ENCODE measurements around the gene OR6B1.
"Not testable (repeated sequence)": the region's sequence is repeated elsewhere in the genome, so short reads cannot be mapped to it uniquely, and the experiment has no call there.

OR6B1 gene

DNA sequence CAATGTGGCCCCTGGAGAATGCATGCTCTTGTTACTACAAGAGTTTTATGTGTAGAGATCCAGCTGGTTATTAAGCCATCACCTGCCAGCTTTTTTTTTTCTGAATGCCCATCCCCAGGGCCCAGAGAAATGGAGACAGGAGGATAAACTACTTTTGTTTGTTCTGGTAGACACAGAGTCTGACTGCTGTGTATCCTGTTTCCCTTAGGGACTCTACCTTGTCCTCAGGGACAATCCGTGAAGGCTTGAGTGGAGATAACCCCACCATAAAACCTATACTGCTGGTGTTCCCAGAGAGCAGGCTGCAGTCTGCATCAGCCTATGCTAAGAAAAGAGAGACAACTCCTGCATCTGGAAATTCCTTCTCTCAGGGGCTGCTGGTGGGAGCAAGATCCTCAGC is 48.5 kb downstream of the OR6B1 start, which contains the start of gene OR2A5:
Gene OR2A5, plus strand, starts transcription at position 301 of the 400 bp plus-strand sequence. CDS start 1,454 bp downstream, outside the sequence.
- Histone ChIP-seq H3K4me1 (ENCODE audit: insufficient read depth, low read length) (no peaks in the 10 kb centered on the region), H3K36me3 (ENCODE audit: insufficient read depth, low read length) (no peaks in the 10 kb centered on the region), H3K9ac (ENCODE audit: low read depth, low read length) (no peak within 1 kb of the TSS), H3K27ac (ENCODE audit: low read depth, low read length) (no peak within 1 kb of the TSS), H3K9me3 (ENCODE audit: insufficient read depth, low read depth, low read length) (no peaks in the 10 kb centered on the region), H3K27me3 (ENCODE audit: insufficient read depth, low read length) (no peaks in the 10 kb centered on the region), H3K4me3 (ENCODE audit: low read length) (no peak within 1 kb of the TSS)
- 88% methylated on average over 1 of the region's 1 CpG for WGBS

DNA sequence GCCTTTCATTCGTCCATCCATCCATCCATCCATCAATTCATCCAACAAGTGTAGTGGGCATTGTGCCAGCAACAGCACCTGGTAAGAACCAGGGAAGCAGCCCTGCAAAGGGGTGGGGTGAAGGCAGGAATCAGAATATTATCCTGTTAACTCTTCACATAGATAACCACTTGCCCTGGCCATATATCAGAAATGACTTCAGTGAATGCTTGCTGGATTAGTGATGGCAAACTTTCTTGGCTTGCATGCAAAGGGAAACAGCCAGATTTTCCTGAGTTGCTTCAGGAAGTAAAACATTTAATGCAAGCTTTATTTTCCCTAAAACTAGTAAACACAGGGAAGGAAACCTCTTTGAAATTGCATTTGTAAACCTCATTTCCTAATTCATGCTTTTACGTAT is 49.4 kb downstream of the OR6B1 start:
- WGBS: 100% methylated on average over 1 of the region's 2 CpGs

DNA sequence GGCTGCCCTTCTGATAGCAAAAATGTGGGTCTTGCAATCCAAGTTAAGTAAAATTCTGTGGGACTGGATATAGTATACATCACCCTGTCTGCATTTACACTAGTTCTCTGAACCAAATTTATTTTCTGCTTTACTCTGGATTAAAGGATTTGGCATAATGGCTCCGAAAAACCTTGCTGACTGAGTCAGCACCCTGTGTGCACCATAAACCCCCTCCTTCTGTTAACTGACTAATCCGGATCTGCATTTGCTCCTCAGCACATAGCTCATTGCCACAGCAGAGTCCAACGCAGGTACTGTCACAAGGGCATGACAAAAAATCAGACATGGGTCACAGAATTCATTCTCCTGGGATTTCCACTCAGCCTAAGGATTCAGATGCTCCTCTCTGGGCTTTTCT is 50.0 kb downstream of the OR6B1 start:
- 81% methylated on average over 3 of the region's 3 CpGs for WGBS
- no peak overlapping the region for H3K27ac ChIP-seq (ENCODE audit: low read depth, low read length)
- H3K9me3 ChIP-seq (ENCODE audit: insufficient read depth, low read depth, low read length): no peaks in the 10 kb centered on the region
- H3K4me1 ChIP-seq (ENCODE audit: insufficient read depth, low read length): no peaks in the 10 kb centered on the region
- H3K9ac ChIP-seq (ENCODE audit: low read depth, low read length): no peak overlapping the region
- H3K4me3 ChIP-seq (ENCODE audit: low read length): no peak overlapping the region
- no peaks in the 10 kb centered on the region for H3K27me3 ChIP-seq (ENCODE audit: insufficient read depth, low read length)
- H3K36me3 ChIP-seq (ENCODE audit: insufficient read depth, low read length): no peaks in the 10 kb centered on the region

More for the DNA sequence above, 49.4 kb downstream of the OR6B1 start:
- H3K4me1 ChIP-seq (ENCODE audit: insufficient read depth, low read length): no peaks in the 10 kb centered on the region
- H3K9ac ChIP-seq (ENCODE audit: low read depth, low read length): no peak overlapping the region
- no peak overlapping the region for H3K27ac ChIP-seq (ENCODE audit: low read depth, low read length)
- H3K27me3 ChIP-seq (ENCODE audit: insufficient read depth, low read length): no peaks in the 10 kb centered on the region
- no peaks in the 10 kb centered on the region for H3K36me3 ChIP-seq (ENCODE audit: insufficient read depth, low read length)
- H3K4me3 ChIP-seq (ENCODE audit: low read length): no peak overlapping the region
- H3K9me3 ChIP-seq (ENCODE audit: insufficient read depth, low read depth, low read length): no peaks in the 10 kb centered on the region

DNA sequence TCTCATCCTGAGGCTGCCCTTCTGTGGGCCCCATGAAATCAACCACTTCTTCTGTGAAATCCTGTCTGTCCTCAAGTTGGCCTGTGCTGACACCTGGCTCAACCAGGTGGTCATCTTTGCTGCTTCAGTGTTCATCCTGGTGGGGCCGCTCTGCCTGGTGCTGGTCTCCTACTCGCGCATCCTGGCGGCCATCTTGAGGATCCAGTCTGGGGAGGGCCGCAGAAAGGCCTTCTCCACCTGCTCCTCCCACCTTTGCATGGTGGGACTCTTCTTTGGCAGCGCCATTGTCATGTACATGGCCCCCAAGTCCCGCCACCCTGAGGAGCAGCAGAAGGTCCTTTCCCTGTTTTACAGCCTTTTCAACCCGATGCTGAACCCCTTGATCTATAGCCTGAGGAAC is 50.8 kb downstream of the OR6B1 start:
- H3K4me1 ChIP-seq (ENCODE audit: insufficient read depth, low read length); H3K4me3 ChIP-seq (ENCODE audit: low read length); H3K9ac ChIP-seq (ENCODE audit: low read depth, low read length); H3K27me3 ChIP-seq (ENCODE audit: insufficient read depth, low read length); H3K9me3 ChIP-seq (ENCODE audit: insufficient read depth, low read depth, low read length); H3K27ac ChIP-seq (ENCODE audit: low read depth, low read length); H3K36me3 ChIP-seq (ENCODE audit: insufficient read depth, low read length): not testable (repeated sequence)
- WGBS: 92% methylated on average over 8 of the region's 8 CpGs

DNA sequence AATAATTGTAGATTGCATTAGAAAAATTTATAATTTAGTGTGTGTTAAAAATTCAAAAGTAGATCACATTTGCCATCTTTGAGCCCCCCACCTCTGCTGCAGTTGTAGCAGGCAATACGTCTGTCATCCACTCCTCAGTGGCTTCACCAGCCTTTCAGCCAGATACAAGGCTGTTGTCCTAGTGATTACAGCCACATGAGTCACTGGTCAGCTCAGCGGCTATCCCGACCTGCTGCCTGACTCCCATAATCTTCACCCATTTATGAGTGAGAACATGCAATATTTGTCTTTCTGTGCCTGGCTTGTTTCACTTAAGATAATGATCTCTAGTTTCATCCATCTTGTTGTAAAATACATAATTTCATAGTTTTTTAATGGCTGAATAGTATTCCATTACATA is 57.8 kb downstream of the OR6B1 start:
- Histone ChIP-seq H3K4me3 (ENCODE audit: low read length) (no peak overlapping the region), H3K9ac (ENCODE audit: low read depth, low read length) (no peak overlapping the region), H3K4me1 (ENCODE audit: insufficient read depth, low read length) (no peaks in the 10 kb centered on the region), H3K27me3 (ENCODE audit: insufficient read depth, low read length) (no peaks in the 10 kb centered on the region), H3K36me3 (ENCODE audit: insufficient read depth, low read length) (no peaks in the 10 kb centered on the region), H3K9me3 (ENCODE audit: insufficient read depth, low read depth, low read length) (0 out of 2 replicates have a peak, but pooled peaks cover 4% of the 10 kb centered on the region), H3K27ac (ENCODE audit: low read depth, low read length) (no peak overlapping the region)
- WGBS: 94% methylated on average over 3 of the region's 3 CpGs
